ENCODE data around the gene YIF1B.
A peak's percentile ranks its signal among the peaks of the same experiment; 100 is the strongest.

YIF1B gene

DNA sequence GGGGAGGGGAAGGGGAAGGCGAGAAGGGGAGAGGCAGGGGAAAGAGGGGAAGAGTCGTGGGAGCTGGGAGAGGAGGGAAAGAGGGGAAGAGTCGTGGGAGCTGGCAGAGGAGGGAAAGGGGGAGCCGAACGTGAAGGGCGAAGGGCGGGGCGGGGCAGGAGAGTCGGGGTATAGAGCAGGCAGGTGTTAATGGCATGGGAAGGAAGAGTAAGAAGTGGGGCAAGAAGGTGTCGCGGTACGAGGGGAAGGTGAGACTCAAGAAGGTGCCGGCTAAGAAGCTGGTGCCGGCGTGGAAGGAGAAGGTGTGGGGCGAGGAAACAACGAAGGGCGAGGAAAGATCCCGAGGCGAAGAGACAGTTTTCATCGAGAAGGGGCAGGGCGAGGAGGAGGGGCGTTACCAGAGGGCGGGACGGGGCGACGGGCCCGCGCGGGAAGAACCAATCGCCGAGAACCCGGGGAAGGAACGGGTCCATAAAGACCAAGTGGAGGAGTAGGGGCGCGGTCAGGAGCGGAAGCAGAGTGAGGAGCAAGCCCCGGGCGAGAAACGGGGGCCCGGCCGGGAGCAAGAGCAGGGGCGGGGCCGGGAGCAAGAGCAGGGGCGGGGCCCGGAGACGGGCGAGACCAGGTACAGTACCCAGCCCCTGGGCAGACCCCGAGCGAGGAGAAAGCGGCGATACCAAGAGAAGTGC lies 20.3 kb upstream of the YIF1B start:
- Histone ChIP-seq H3K36me3 (ENCODE audit: control insufficient read depth in 5 of 5, insufficient read depth in 5 of 5, low read length in 5 of 5) (peaks cover 0 to 2% (median 0%) of the 10 kb centered on the region in 5 donors), H3K27me3 (ENCODE audit: control insufficient read depth in 5 of 5, insufficient read depth in 4 of 5, low read length in 5 of 5) (no peaks in the 10 kb centered on the region), H3K4me1 (ENCODE audit: control insufficient read depth in 5 of 5, insufficient read depth in 5 of 5, low read length in 5 of 5) (peaks cover 4 to 13% (median 10%) of the 10 kb centered on the region in 5 donors), H3K4me3 (ENCODE audit: low read depth in 1 of 5, low read length in 5 of 5) (peak overlapping the region; percentile 87 to 90 (median 89)), H3K27ac (ENCODE audit: low read depth, low read length) (peak overlapping the region; percentile 90), H3K9me3 (ENCODE audit: control insufficient read depth in 5 of 5, low read length in 5 of 5) (no peaks in the 10 kb centered on the region), H3K9ac (ENCODE audit: low read length in 5 of 5) (peak overlapping the region in 4 of 5 donors; percentile 68 to 92 (median 77))

GRCh38 chr19:38333245-38333644 lies 17.5 kb upstream of the YIF1B start:
- Histone ChIP-seq H3K9ac (ENCODE audit: low read length in 5 of 5) (no peak overlapping the region), H3K4me3 (ENCODE audit: low read depth in 1 of 5, low read length in 5 of 5) (no peak overlapping the region), H3K27me3 (ENCODE audit: control insufficient read depth in 5 of 5, insufficient read depth in 4 of 5, low read length in 5 of 5) (no peaks in the 10 kb centered on the region)

GRCh38 chr19:38331728-38332127 lies 16.0 kb upstream of the YIF1B start:
- Histone ChIP-seq H3K4me1 (ENCODE audit: control insufficient read depth in 5 of 5, insufficient read depth in 5 of 5, low read length in 5 of 5) (peaks cover 0 to 6% (median 4%) of the 10 kb centered on the region in 5 donors), H3K27me3 (ENCODE audit: control insufficient read depth in 5 of 5, insufficient read depth in 4 of 5, low read length in 5 of 5) (no peaks in the 10 kb centered on the region), H3K4me3 (ENCODE audit: low read depth in 1 of 5, low read length in 5 of 5) (no peak overlapping the region), H3K27ac (ENCODE audit: low read depth, low read length) (no peak overlapping the region), H3K9me3 (ENCODE audit: control insufficient read depth in 5 of 5, low read length in 5 of 5) (no peaks in the 10 kb centered on the region), H3K9ac (ENCODE audit: low read length in 5 of 5) (no peak overlapping the region), H3K36me3 (ENCODE audit: control insufficient read depth in 5 of 5, insufficient read depth in 5 of 5, low read length in 5 of 5) (peaks cover 0 to 18% (median 17%) of the 10 kb centered on the region in 5 donors)

More at GRCh38 chr19:38333245-38333644, 17.5 kb upstream of the YIF1B start:
- no peak overlapping the region for H3K27ac ChIP-seq (ENCODE audit: low read depth, low read length)
- H3K36me3 ChIP-seq (ENCODE audit: control insufficient read depth in 5 of 5, insufficient read depth in 5 of 5, low read length in 5 of 5) = peaks cover 0 to 3% (median 2%) of the 10 kb centered on the region in 5 donors
- H3K4me1 ChIP-seq (ENCODE audit: control insufficient read depth in 5 of 5, insufficient read depth in 5 of 5, low read length in 5 of 5) = peaks cover 4 to 13% (median 10%) of the 10 kb centered on the region in 5 donors
- H3K9me3 ChIP-seq (ENCODE audit: control insufficient read depth in 5 of 5, low read length in 5 of 5) = no peaks in the 10 kb centered on the region

- no peak overlapping the region for H3K27ac ChIP-seq (ENCODE audit: low read depth, low read length)
- no peaks in the 10 kb centered on the region for H3K27me3 ChIP-seq (ENCODE audit: control insufficient read depth in 5 of 5, insufficient read depth in 4 of 5, low read length in 5 of 5)
- no peaks in the 10 kb centered on the region for H3K4me1 ChIP-seq (ENCODE audit: control insufficient read depth in 5 of 5, insufficient read depth in 5 of 5, low read length in 5 of 5)
- no peak overlapping the region for H3K4me3 ChIP-seq (ENCODE audit: low read depth in 1 of 5, low read length in 5 of 5)
- no peaks in the 10 kb centered on the region for H3K9me3 ChIP-seq (ENCODE audit: control insufficient read depth in 5 of 5, low read length in 5 of 5)
- peaks cover 0 to 31% (median 22%) of the 10 kb centered on the region in 5 donors for H3K36me3 ChIP-seq (ENCODE audit: control insufficient read depth in 5 of 5, insufficient read depth in 5 of 5, low read length in 5 of 5)
- no peak overlapping the region for H3K9ac ChIP-seq (ENCODE audit: low read length in 5 of 5)
These were observed 13.9 kb upstream of the YIF1B start for GRCh38 chr19:38329651-38330050.

DNA sequence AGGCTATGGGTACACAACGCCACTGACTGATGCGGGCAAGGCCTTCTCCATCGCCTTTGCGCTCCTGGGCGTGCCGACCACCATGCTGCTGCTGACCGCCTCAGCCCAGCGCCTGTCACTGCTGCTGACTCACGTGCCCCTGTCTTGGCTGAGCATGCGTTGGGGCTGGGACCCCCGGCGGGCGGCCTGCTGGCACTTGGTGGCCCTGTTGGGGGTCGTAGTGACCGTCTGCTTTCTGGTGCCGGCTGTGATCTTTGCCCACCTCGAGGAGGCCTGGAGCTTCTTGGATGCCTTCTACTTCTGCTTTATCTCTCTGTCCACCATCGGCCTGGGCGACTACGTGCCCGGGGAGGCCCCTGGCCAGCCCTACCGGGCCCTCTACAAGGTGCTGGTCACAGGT lies 10.8 kb upstream of the YIF1B start:
- Histone ChIP-seq H3K9me3 (ENCODE audit: control insufficient read depth in 5 of 5, low read length in 5 of 5) (no peaks in the 10 kb centered on the region), H3K9ac (ENCODE audit: low read length in 5 of 5) (no peak overlapping the region), H3K27ac (ENCODE audit: low read depth, low read length) (no peak overlapping the region), H3K36me3 (ENCODE audit: control insufficient read depth in 5 of 5, insufficient read depth in 5 of 5, low read length in 5 of 5) (peaks cover 0 to 31% (median 23%) of the 10 kb centered on the region in 5 donors), H3K27me3 (ENCODE audit: control insufficient read depth in 5 of 5, insufficient read depth in 4 of 5, low read length in 5 of 5) (no peaks in the 10 kb centered on the region), H3K4me3 (ENCODE audit: low read depth in 1 of 5, low read length in 5 of 5) (no peak overlapping the region), H3K4me1 (ENCODE audit: control insufficient read depth in 5 of 5, insufficient read depth in 5 of 5, low read length in 5 of 5) (peaks cover 0 to 12% (median 3%) of the 10 kb centered on the region in 5 donors)

GRCh38 chr19:38324431-38324830 lies 8.7 kb upstream of the YIF1B start:
- Histone ChIP-seq H3K27me3 (ENCODE audit: control insufficient read depth in 5 of 5, insufficient read depth in 4 of 5, low read length in 5 of 5) (peaks cover 0 to 1% (median 0%) of the 10 kb centered on the region in 5 donors), H3K36me3 (ENCODE audit: control insufficient read depth in 5 of 5, insufficient read depth in 5 of 5, low read length in 5 of 5) (peaks cover 0 to 31% (median 23%) of the 10 kb centered on the region in 5 donors), H3K9me3 (ENCODE audit: control insufficient read depth in 5 of 5, low read length in 5 of 5) (no peaks in the 10 kb centered on the region), H3K27ac (ENCODE audit: low read depth, low read length) (no peak overlapping the region), H3K4me1 (ENCODE audit: control insufficient read depth in 5 of 5, insufficient read depth in 5 of 5, low read length in 5 of 5) (peaks cover 0 to 32% (median 25%) of the 10 kb centered on the region in 5 donors), H3K9ac (ENCODE audit: low read length in 5 of 5) (peak overlapping the region in 2 of 5 donors; percentile 30 to 35), H3K4me3 (ENCODE audit: low read depth in 1 of 5, low read length in 5 of 5) (no peak overlapping the region)

DNA sequence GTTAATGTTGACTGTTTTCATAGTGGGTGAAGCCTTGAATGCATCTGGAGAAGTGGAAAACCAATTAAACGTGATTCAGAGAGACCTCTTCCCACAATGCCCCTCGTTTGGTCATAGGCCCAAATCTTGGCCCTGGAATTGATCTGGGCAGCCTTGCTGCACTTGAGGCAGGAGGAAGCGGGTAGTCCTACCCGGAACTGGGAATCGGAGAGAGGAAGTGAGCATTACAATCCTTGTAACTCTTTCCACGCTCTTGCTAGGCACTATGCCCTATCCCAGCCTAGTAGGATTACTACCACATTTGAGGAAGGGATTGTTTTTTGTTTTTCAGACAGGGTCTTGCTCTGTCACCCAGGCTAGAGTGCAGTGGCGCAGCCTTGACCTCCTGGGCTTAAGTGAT lies 7.5 kb upstream of the YIF1B start:
- peaks cover 2 to 42% (median 34%) of the 10 kb centered on the region in 5 donors for H3K4me1 ChIP-seq (ENCODE audit: control insufficient read depth in 5 of 5, insufficient read depth in 5 of 5, low read length in 5 of 5)
- no peaks in the 10 kb centered on the region for H3K9me3 ChIP-seq (ENCODE audit: control insufficient read depth in 5 of 5, low read length in 5 of 5)
- peaks cover 0 to 4% (median 0%) of the 10 kb centered on the region in 5 donors for H3K27me3 ChIP-seq (ENCODE audit: control insufficient read depth in 5 of 5, insufficient read depth in 4 of 5, low read length in 5 of 5)
- no peak overlapping the region for H3K27ac ChIP-seq (ENCODE audit: low read depth, low read length)
- no peak overlapping the region for H3K9ac ChIP-seq (ENCODE audit: low read length in 5 of 5)
- H3K36me3 ChIP-seq (ENCODE audit: control insufficient read depth in 5 of 5, insufficient read depth in 5 of 5, low read length in 5 of 5) = peaks cover 0 to 30% (median 21%) of the 10 kb centered on the region in 5 donors
- no peak overlapping the region for H3K4me3 ChIP-seq (ENCODE audit: low read depth in 1 of 5, low read length in 5 of 5)

DNA sequence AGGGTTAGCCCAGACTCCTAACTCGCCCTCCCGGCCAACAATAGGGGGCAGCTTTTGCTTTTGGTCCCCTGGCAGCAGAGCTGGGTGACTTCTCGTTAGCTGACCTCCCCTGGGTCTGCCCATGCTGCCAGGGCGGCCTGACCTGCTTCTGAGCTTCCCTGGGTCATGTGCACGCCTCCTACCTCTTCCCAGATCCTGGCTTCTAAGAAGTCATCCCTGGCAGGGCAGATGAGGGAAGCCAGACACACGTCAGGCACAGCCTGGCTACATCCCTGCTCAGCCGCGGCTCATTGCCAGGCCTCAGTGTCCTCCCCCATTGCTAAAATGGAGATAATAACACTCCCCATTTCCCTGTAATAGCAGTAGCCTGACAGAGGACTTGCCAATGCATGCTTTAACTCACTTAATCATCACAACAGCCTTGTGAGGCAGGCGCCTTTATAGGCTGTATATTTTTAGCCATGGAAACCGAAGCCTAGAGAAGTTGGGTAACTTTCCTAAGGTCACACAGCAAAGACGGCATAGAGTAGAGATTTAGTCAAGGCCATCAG lies 6.0 kb upstream of the YIF1B start:
- Histone ChIP-seq H3K9ac (ENCODE audit: low read length in 5 of 5) (peak overlapping the region in 3 of 5 donors; percentile 14 to 25 (median 20)), H3K9me3 (ENCODE audit: control insufficient read depth in 5 of 5, low read length in 5 of 5) (no peaks in the 10 kb centered on the region), H3K4me1 (ENCODE audit: control insufficient read depth in 5 of 5, insufficient read depth in 5 of 5, low read length in 5 of 5) (peaks cover 2 to 50% (median 40%) of the 10 kb centered on the region in 5 donors), H3K36me3 (ENCODE audit: control insufficient read depth in 5 of 5, insufficient read depth in 5 of 5, low read length in 5 of 5) (peaks cover 0 to 14% (median 6%) of the 10 kb centered on the region in 5 donors), H3K27ac (ENCODE audit: low read depth, low read length) (no peak overlapping the region), H3K4me3 (ENCODE audit: low read depth in 1 of 5, low read length in 5 of 5) (no peak overlapping the region), H3K27me3 (ENCODE audit: control insufficient read depth in 5 of 5, insufficient read depth in 4 of 5, low read length in 5 of 5) (peaks cover 0 to 4% (median 0%) of the 10 kb centered on the region in 5 donors)

DNA sequence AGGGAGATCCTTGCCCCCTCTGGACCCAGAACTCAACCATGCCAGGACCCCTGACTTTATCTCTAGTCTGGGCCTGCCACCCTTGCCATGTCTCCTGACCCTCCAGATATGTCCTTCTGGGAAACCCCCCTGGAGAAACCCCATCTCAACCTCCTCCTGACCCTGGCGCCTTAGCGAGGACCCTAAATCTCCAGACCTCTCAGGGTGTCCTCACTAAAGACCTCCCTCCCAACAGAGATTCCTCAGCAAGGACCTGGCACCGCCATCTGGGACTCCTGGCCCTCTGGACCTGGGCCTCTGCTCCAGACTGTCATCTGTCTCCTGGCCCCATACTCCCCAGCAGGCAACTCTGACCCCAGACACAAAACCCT lies 5.2 kb upstream of the YIF1B start:
- H3K27me3 ChIP-seq (ENCODE audit: control insufficient read depth in 5 of 5, insufficient read depth in 4 of 5, low read length in 5 of 5) = peaks cover 0 to 4% (median 0%) of the 10 kb centered on the region in 5 donors
- H3K36me3 ChIP-seq (ENCODE audit: control insufficient read depth in 5 of 5, insufficient read depth in 5 of 5, low read length in 5 of 5) = peaks cover 0 to 10% (median 3%) of the 10 kb centered on the region in 5 donors
- no peak overlapping the region for H3K27ac ChIP-seq (ENCODE audit: low read depth, low read length)
- no peaks in the 10 kb centered on the region for H3K9me3 ChIP-seq (ENCODE audit: control insufficient read depth in 5 of 5, low read length in 5 of 5)
- peaks cover 2 to 55% (median 48%) of the 10 kb centered on the region in 5 donors for H3K4me1 ChIP-seq (ENCODE audit: control insufficient read depth in 5 of 5, insufficient read depth in 5 of 5, low read length in 5 of 5)
- peak overlapping the region in 3 of 5 donors; percentile 59 to 79 (median 71) for H3K4me3 ChIP-seq (ENCODE audit: low read depth in 1 of 5, low read length in 5 of 5)
- peak overlapping the region in 2 of 5 donors; percentile 25 to 38 for H3K9ac ChIP-seq (ENCODE audit: low read length in 5 of 5)

Data from subcutaneous abdominal adipose tissue (tissue), 5 donors.